ENCODE data around the gene SLC22A17.

Gene SLC22A17

GRCh38 chr14:23361763-23362162 is 9.1 kb upstream of the SLC22A17 start:
- no peak for DNase-seq

GRCh38 chr14:23361320-23361719 is 8.6 kb upstream of the SLC22A17 start:
- no peak for DNase-seq

- DNase-seq, result no peak
Measured at GRCh38 chr14:23360496-23360895, 7.8 kb upstream of the SLC22A17 start.

GRCh38 chr14:23359722-23360447 is 7.2 kb upstream of the SLC22A17 start:
- DNase-seq, result no peak

GRCh38 chr14:23359167-23359626 is 6.5 kb upstream of the SLC22A17 start:
- no peak for DNase-seq

GRCh38 chr14:23358553-23359166 is 6.0 kb upstream of the SLC22A17 start:
- no peak for DNase-seq

GRCh38 chr14:23358042-23358441 is 5.4 kb upstream of the SLC22A17 start:
- DNase-seq, result no peak

- DNase-seq, result no peak
Measured at GRCh38 chr14:23357261-23357660, 4.6 kb upstream of the SLC22A17 start.

- DNase-seq, result no peak
Measured at GRCh38 chr14:23356662-23357061, 4.0 kb upstream of the SLC22A17 start.

- DNase-seq, result no peak
Measured at GRCh38 chr14:23355871-23356435, 3.3 kb upstream of the SLC22A17 start.

GRCh38 chr14:23354990-23355389 is 2.3 kb upstream of the SLC22A17 start:
- DNase-seq, result no peak

GRCh38 chr14:23353433-23353780 is 720 bp upstream of the SLC22A17 start:
- no peak for DNase-seq

GRCh38 chr14:23351681-23352505 is 794 bp downstream of the SLC22A17 start:
- DNase-seq, result no peak

GRCh38 chr14:23349156-23349845 is 3.4 kb downstream of the SLC22A17 start:
- no peak for DNase-seq

GRCh38 chr14:23348297-23348655 is 4.4 kb downstream of the SLC22A17 start:
- DNase-seq, result no peak

- DNase-seq, result no peak
Measured at GRCh38 chr14:23347406-23348296, 5.0 kb downstream of the SLC22A17 start.

- no peak for DNase-seq
Measured at GRCh38 chr14:23346693-23347405, 5.8 kb downstream of the SLC22A17 start.

- no peak for DNase-seq
Measured at GRCh38 chr14:23345987-23346692, 6.5 kb downstream of the SLC22A17 start.

GRCh38 chr14:23344481-23344880 is 8.2 kb downstream of the SLC22A17 start:
- no peak for DNase-seq
